ENCODE results near the gene GPATCH4. TPM values are rescaled to one million over a fixed set of nuclear protein-coding genes. Genes with fewer than 3 reads are reported as not detected.

Gene GPATCH4
- total RNA-seq, 3 donors from 2014 or later (not counting 1 experiment from before 2014, with no cell fraction given) = 19.3 to 27.3 (median 22.1) TPM

- Mint-ChIP-seq H3K4me3 (no peak overlapping the region), H3K27me3 (ENCODE audit: low read depth in 2 of 2) (no peaks in the 10 kb centered on the region), H3K36me3 (no peaks in the 10 kb centered on the region), H3K27ac (no peak overlapping the region), H3K9me3 (no peaks in the 10 kb centered on the region), H3K4me1 (peaks cover 14 to 20% of the 10 kb centered on the region in 2 donors)
- Histone ChIP-seq H3K9me3 (ENCODE audit: control insufficient read depth, insufficient read depth, low read length) (no peaks in the 10 kb centered on the region), H3K27me3 (ENCODE audit: control insufficient read depth, insufficient read depth, low read length) (no peaks in the 10 kb centered on the region), H3K4me3 (ENCODE audit: low read length) (no peak overlapping the region), H3K36me3 (ENCODE audit: control insufficient read depth, insufficient read depth, low read length) (peaks cover 19% of the 10 kb centered on the region), H3K4me1 (ENCODE audit: control insufficient read depth, insufficient read depth, low read length) (peaks cover 16% of the 10 kb centered on the region), H3K27ac (ENCODE audit: low read length) (no peak overlapping the region)
- intact Hi-C loops (cut with micrococcal nuclease) = no loop called here
- no peak for TF ChIP-seq CTCF (IDR thresholded peaks at IDR 0.05)
- WGBS (ENCODE audit: insufficient coverage) = 96% methylated on average over 3 of the region's 3 CpGs
- no peak for DNase-seq
- ATAC-seq = no peak
Observed at GRCh38 chr1:156594190-156594589, 7.1 kb downstream of the GPATCH4 start.

GRCh38 chr1:156593661-156593989 lies 7.7 kb downstream of the GPATCH4 start:
- ATAC-seq (no peak), DNase-seq (no peak)
- Histone ChIP-seq H3K4me1 (ENCODE audit: control insufficient read depth, insufficient read depth, low read length) (peaks cover 16% of the 10 kb centered on the region), H3K36me3 (ENCODE audit: control insufficient read depth, insufficient read depth, low read length) (peaks cover 19% of the 10 kb centered on the region), H3K27me3 (ENCODE audit: control insufficient read depth, insufficient read depth, low read length) (no peaks in the 10 kb centered on the region), H3K9me3 (ENCODE audit: control insufficient read depth, insufficient read depth, low read length) (no peaks in the 10 kb centered on the region), H3K27ac (ENCODE audit: low read length) (no peak overlapping the region), H3K4me3 (ENCODE audit: low read length) (no peak overlapping the region)
- peaks cover 14 to 20% of the 10 kb centered on the region in 2 donors for H3K4me1 Mint-ChIP-seq
- no peaks in the 10 kb centered on the region for H3K27me3 Mint-ChIP-seq (ENCODE audit: low read depth in 2 of 2)
- no peaks in the 10 kb centered on the region for H3K9me3 Mint-ChIP-seq
- H3K4me3 Mint-ChIP-seq = no peak overlapping the region
- intact Hi-C loops (cut with micrococcal nuclease) = no loop called here
- no peak overlapping the region for H3K27ac Mint-ChIP-seq
- TF ChIP-seq CTCF (IDR thresholded peaks at IDR 0.05) = no peak
- no peaks in the 10 kb centered on the region for H3K36me3 Mint-ChIP-seq
- WGBS (ENCODE audit: insufficient coverage) = 89% methylated on average over 5 of the region's 8 CpGs

- WGBS (ENCODE audit: insufficient coverage) = 96% methylated on average over 6 of the region's 8 CpGs
- Histone ChIP-seq H3K27ac (ENCODE audit: low read length) (no peak overlapping the region), H3K4me3 (ENCODE audit: low read length) (no peak overlapping the region), H3K27me3 (ENCODE audit: control insufficient read depth, insufficient read depth, low read length) (no peaks in the 10 kb centered on the region), H3K36me3 (ENCODE audit: control insufficient read depth, insufficient read depth, low read length) (peaks cover 17% of the 10 kb centered on the region), H3K9me3 (ENCODE audit: control insufficient read depth, insufficient read depth, low read length) (no peaks in the 10 kb centered on the region), H3K4me1 (ENCODE audit: control insufficient read depth, insufficient read depth, low read length) (peaks cover 16% of the 10 kb centered on the region)
- intact Hi-C loops (cut with micrococcal nuclease) = no loop called here
- H3K4me1 Mint-ChIP-seq = peaks cover 14 to 20% of the 10 kb centered on the region in 2 donors
- DNase-seq = no peak
- peak overlapping the region in 1 of 2 donors; percentile 58 for H3K27ac Mint-ChIP-seq
- no peaks in the 10 kb centered on the region for H3K9me3 Mint-ChIP-seq
- H3K27me3 Mint-ChIP-seq (ENCODE audit: low read depth in 2 of 2) = no peaks in the 10 kb centered on the region
- peak overlapping the region; percentile 85 for H3K4me3 Mint-ChIP-seq
- no peak for TF ChIP-seq CTCF (IDR thresholded peaks at IDR 0.05)
- ATAC-seq = no peak
- H3K36me3 Mint-ChIP-seq = no peaks in the 10 kb centered on the region
Observed at GRCh38 chr1:156592910-156593660, 8.2 kb downstream of the GPATCH4 start.

All from natural killer cell (primary cell).